Measurements from ENCODE around the gene MICALL1.
"Not testable (repeated sequence)": the region's sequence is repeated elsewhere in the genome, so short reads cannot be mapped to it uniquely, and the experiment has no call there.

DNA sequence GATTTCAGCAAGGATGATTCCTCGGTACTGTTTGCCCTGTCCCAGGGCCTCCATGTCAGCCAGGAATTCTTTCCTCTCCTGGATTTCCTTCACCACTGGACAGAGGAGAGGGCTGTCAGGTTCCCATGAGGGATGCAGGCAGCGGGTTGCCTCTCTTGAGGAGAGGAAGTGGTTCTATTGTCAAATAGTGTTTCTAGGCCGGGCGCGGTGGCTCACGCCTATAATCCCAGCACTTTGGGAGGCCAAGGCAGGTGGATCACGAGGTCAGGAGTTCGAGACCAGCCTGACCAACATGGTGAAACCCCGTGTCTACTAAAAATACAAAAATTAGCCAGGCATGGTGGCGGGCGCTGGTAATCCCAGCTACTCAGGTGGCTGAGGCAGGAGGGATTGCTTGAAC, 38.3 kb downstream of the MICALL1 start:
- TF ChIP-seq EZH2 (IDR thresholded peaks at IDR 0.05; ENCODE audit: insufficient read depth, poor library complexity, severe bottlenecking); EZH2phosphoT487 (IDR thresholded peaks at IDR 0.05; ENCODE audit: insufficient read depth, low read depth): not testable (repeated sequence)

Data from GM23248 (cell line).